GM10248 (cell line): Measurements from ENCODE around the gene TK2.

Experiments used
- CTCF ChIA-PET: fragments of 300-600 bp; sonication (Branson Sonifier 250); formaldehyde crosslinking; extraction: SDS; loops from one replicate; lab custom pipeline; 2021; ENCODE audit warnings: antibody characterized with exemption; lab: Yijun Ruan, JAX
- POLR2A ChIA-PET: fragments of 350-650 bp; sonication (Branson Sonifier 250); formaldehyde crosslinking; extraction: SDS; loops from one replicate; lab custom pipeline; 2020; ENCODE audit warnings: antibody characterized with exemption; lab: Yijun Ruan, JAX
- DNase-seq: peaks from one replicate; pipeline ENCODE4 v3.0.0; 2012; ENCODE audit errors: extremely low spot score
- TF ChIP-seq, protein P1 (sequence below): IDR thresholded peaks from 2 replicates; pipeline ENCODE4 v1.5.1; 2012; ENCODE audit warnings: mild to moderate bottlenecking, low read depth; ENCODE audit errors: extremely low read depth, missing control alignments, control extremely low read depth

TK2 gene

DNA sequence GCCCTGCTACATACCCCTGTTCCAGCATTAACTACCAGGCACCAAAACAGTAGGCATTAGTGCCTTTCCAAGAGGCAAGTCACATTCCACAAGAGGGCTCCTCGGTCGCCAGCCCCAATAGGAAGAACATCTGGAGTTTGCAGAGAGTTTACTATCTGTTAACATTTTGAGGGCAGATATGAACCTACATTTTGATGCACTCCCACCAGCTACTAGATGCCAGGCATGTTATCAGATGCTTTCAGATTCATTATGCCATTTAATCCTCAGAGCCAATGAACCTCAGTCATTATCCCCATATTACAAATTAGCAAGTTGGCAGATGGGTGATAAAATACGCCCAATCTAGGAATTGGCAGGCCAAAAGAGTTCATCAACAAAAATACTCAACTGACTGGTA, 25.1 kb upstream of the TK2 start:
- TF ChIP-seq, protein P1, sequence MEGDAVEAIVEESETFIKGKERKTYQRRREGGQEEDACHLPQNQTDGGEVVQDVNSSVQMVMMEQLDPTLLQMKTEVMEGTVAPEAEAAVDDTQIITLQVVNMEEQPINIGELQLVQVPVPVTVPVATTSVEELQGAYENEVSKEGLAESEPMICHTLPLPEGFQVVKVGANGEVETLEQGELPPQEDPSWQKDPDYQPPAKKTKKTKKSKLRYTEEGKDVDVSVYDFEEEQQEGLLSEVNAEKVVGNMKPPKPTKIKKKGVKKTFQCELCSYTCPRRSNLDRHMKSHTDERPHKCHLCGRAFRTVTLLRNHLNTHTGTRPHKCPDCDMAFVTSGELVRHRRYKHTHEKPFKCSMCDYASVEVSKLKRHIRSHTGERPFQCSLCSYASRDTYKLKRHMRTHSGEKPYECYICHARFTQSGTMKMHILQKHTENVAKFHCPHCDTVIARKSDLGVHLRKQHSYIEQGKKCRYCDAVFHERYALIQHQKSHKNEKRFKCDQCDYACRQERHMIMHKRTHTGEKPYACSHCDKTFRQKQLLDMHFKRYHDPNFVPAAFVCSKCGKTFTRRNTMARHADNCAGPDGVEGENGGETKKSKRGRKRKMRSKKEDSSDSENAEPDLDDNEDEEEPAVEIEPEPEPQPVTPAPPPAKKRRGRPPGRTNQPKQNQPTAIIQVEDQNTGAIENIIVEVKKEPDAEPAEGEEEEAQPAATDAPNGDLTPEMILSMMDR, result no peak
- ChIA-PET POLR2A (no interaction called here), CTCF (interaction anchor here (0.9 to 5.4 kb wide), 9 partner anchors 12 to 168 kb away, joined by 3 to 22 read pairs (median 4); partner anchors contain the start of gene CKLF)
- DNase-seq, result no peak

DNA sequence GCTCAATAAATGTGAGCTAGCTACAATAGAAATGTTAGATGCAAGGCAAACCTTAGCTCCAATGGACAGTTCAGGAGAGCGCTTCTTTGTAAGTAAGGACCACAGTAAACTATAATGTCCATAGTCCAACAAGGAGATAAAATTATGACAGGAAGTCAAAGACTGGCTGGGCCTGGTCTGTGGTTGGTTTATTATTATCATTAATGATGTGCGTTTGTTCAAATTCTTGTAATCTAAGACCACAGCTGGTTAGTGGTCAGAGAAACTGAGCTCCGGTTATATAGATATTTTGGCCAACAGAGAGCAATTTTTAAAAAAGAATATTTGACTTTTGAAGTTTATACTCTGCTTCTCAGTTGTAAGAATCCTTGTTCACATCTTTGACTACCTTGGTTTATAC, 24.6 kb upstream of the TK2 start:
- no peak for DNase-seq
- TF ChIP-seq, protein P1, result no peak
- ChIA-PET POLR2A (no interaction called here), CTCF (interaction anchor here (1.0 to 5.4 kb wide), 8 partner anchors 12 to 168 kb away, joined by 3 to 22 read pairs (median 6); partner anchors contain the start of gene CKLF)

DNA sequence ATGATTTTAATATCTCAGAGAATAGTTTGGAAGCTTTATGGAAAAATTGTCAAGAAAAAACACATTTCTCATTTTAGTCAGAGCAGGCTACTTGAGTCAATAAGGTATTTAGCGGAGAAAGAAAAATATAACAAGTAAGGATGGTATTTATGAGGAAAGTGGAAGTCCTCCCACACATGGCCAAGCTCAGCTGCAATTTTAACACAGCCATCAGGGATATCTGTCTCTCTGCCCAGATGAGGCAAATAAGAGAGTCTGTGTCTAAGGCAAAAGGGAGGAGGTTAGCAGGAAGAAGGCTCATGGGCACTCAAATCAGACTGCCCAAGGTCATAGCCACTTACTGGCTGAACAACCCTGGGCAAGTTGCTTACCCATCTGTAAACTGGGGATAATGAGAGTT, 24.2 kb upstream of the TK2 start:
- ChIA-PET POLR2A (no interaction called here), CTCF (interaction anchor here (1.0 to 5.4 kb wide), 7 partner anchors 11 to 167 kb away, joined by 3 to 22 read pairs (median 4); partner anchors contain the start of gene CKLF)
- no peak for DNase-seq
- TF ChIP-seq, protein P1, result no peak

DNA sequence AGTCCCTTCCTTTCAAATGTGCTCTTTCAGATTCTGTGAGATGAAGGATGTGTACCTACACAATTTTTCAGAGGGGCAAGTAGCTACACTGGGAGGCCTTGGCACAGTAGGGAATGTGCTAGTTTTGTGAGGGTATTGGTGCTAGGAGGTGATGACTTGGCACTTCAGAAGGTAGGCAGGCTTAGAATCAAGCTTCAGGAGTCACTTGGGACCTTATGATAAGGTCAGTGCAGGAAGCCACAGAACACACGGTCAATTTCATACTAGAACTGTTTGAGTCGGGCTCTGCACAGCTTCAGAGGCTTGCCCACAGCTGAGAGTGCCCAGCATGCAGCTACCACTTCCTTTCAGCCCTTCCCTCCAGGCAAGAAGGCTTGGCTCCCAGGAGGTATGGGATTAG, 22.4 kb upstream of the TK2 start:
- TF ChIP-seq, protein P1, result no peak
- ChIA-PET CTCF (interaction anchor here (0.9 to 5.4 kb wide), 7 partner anchors 10 to 61 kb away, joined by 3 to 22 read pairs (median 4); no protein-coding TSS in a partner anchor), POLR2A (no interaction called here)
- DNase-seq, result no peak

DNA sequence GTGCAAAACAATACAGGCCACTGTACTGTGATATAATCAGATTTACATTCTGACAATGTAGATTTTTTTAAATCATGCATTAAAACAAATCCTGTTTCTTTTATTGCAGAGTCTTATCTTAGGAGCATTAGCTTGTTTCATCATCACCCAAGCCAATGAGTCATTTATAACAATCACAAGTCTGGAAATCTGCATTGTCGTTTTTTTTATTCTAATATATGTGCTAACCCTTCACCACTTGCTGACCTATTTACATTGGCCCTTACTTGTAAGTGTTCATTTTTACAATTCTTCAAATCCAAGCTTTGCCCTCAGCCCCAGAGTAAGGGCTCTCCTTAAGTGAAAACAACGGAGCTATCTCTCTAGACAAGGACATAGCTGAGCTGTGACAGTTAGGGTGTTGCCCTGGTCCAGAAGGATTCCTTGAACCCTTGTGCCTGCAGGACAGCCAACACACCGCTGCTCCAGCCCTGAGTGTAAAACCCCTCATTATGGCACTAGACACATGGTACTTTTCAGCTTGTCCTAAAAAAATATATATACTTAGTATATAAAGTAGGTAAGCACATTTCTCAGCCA, 20.0 kb upstream of the TK2 start:
- POLR2A ChIA-PET, result no interaction called here
- TF ChIP-seq, protein P1, result no peak
- CTCF ChIA-PET, result interaction anchor here (0.9 to 2.7 kb wide), 9 partner anchors 9 to 301 kb away, joined by 3 to 11 read pairs (median 4); partner anchors contain the start of gene CMTM2

DNA sequence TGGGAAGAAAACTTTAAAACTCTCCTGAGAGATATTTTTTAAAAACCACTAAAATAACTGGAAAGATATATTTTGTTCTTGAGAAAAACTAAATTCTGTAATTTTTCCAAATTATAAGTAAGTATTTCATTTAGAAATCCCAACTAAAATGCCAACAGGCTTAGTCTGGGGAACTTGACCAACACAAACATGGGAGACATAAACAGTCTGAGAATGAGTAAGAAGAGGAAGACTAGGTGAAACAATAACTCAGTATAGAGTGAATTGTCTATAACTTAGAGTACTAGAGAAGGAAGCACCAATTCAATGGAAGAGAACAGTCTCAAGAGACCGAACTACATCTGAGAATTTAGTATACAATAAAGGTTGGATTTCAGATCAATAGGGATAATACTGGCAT, 19.2 kb upstream of the TK2 start:
- no peak for DNase-seq
- ChIA-PET CTCF (interaction anchor here (0.9 to 2.7 kb wide), 3 partner anchors 12 to 39 kb away, joined by 3 to 11 read pairs (median 5); no protein-coding TSS in a partner anchor), POLR2A (no interaction called here)
- TF ChIP-seq, protein P1, result no peak

More for the DNA sequence above, 20.0 kb upstream of the TK2 start:
- DNase-seq, result no peak
